Measurements from ENCODE around the gene RMRP.

The RMRP gene

DNA sequence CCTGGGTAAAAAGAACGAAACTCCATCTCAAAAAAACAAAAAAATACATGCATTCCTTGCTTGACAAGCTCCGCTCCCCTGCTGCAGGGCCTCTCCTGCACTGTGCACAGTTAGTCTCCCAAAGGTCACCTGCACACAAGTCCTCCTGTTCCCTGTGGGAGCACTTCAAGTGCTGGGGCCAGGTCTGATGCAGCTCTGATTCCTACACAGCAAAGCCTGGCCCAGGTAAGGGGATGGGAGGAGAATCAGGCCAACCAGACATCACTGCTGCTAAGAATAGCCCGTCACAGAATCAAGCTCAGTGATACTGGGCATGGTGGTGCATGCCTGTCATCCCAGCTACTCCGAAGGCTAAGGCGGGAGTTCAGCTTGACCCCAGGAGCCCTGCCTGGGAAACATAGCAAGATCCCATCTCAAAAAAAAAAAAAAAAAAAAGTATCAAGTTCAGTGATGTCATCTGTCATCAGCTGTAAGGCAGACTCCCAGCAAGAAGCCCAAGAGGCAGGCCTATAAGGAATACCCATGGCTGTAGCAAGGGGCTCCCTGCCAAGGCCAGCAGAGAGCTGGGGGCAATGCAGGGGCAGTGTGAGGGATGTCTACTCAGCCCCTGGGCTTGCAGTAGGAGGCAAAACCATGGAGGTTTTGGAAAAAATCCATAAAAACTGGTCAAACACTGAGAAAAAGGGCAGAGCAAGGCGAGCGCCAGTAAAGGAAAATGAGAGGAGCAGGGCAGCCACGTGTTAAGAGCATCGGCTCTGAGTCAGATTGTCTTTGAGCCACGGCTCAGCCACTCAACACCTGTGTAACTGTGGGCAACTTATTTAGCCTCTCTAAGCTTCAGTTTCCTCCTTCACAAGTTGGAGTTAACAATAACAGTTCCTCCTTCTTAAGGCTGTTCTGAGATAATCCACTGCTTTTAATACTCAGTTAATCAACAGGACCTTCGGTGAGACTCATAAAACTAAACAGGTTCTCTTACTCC is 28.7 kb upstream of the RMRP start:
- DNase-seq, result no peak

DNA sequence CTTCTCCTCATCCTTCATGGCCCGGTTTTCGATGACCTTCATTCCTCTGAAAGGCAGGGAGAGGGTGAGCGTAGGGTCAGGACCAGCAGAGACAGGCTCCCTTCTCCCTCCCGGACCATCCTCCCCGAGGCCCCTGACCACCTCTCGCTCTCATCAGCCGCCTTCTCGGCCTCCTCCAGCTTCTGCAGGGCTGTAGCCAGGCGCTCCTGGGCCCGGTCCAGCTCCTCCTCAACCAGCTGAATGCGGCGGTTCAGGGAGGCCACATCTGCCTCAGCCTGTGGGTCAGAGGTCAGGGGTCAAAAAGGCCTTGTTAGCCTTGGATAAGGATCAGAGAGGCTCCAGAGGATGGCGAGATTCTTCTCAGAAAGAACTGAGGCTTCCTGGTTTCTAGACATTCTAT is 27.7 kb upstream of the RMRP start:
- no peak for DNase-seq

DNA sequence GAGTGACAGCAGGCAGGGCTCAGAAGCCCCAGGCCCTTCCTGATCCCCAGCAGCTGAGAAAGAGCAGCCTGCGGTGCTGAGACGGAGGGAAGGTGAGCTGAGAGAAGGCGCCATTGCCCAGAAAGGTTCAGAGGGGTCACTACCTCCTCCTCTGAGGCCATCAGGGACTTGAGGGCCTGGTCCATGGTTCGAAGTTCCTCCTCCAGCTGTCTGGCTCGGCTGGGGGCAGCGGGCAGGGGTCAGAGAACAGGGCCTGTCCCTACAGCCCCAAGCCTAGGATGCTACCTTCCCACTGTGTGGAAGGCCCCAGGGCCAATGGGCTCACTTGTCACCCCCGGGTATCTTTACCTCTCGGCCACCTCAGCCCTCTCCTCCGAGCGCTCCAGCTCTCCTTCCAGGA is 27.1 kb upstream of the RMRP start:
- DNase-seq, result no peak

DNA sequence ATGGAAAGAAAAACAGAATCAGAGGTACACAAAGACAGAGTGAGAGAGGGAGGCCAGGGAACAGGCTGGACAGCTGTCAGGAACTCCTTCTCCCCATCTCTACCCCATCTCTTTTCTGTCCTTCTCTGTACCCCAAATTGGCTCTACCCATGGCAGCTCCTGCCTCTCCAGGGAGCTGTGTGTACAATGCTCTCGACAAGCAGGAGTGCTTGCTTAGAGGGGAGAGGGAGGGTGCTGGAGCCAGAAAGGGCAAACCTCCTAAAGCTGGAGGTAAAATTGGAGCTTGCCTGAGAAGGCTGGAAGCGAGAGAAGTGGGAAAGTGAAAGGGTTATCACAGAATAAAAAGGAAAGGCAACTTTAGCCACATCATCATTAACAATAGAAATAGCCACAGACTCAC is 25.5 kb upstream of the RMRP start:
- no peak for DNase-seq

DNA sequence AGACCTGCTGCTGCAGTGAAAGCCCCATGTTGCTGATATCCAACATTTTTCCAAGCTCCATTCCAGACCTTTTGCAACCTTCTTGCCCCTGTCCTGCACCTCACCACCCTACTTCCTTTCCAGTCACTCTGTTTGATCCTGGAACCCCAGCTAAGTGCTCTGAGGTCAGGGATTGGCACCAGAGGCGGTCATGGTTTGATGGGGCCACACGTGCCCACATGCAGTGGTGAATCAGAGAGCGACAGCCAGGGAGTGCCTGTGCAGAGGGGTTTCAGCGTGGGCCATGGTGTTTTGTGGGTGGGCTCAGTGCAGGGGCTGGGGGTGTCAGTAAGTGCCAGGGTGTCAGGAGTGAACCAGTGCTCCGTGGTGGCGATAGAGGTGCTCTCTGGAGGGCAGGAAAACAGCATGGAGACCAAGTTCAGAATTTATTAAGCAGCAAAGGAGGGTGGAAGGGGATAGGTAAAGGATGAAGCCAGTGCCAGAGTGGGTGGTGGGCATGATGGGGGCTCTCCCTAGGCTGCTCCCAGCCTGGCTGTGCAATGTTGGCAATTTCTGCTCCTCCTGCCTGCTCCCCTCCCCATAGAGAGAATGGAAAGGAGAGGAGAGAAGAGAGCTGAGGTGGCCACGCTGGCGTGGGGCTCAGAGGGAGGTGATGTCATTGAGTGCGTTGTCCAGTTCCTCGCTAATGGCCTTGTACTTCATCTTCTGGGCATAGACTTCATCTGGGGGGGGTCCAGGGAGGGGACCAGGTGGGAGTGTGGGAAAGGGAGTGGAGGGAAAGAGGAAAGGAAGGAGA is 24.9 kb upstream of the RMRP start:
- no peak for DNase-seq

DNA sequence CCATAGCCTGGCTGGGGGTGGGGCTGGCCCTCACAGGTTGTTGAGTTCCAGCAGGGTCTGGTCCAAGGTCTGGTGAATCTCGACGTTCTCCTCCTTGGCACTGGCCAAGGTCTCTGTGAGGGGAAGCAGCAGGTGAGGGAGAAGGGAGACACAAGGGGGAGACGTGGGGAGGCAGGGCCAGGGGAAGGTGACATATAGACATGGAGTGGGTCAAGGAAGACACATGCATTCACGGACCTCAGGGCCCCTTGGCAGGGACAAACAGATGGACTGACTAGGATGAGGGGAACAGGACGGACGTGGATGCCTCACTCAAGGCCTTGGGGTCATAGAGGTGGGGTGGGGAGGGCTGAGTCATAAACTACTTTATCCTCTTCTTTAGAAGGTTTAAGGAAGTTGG is 24.2 kb upstream of the RMRP start:
- DNase-seq, result no peak

DNA sequence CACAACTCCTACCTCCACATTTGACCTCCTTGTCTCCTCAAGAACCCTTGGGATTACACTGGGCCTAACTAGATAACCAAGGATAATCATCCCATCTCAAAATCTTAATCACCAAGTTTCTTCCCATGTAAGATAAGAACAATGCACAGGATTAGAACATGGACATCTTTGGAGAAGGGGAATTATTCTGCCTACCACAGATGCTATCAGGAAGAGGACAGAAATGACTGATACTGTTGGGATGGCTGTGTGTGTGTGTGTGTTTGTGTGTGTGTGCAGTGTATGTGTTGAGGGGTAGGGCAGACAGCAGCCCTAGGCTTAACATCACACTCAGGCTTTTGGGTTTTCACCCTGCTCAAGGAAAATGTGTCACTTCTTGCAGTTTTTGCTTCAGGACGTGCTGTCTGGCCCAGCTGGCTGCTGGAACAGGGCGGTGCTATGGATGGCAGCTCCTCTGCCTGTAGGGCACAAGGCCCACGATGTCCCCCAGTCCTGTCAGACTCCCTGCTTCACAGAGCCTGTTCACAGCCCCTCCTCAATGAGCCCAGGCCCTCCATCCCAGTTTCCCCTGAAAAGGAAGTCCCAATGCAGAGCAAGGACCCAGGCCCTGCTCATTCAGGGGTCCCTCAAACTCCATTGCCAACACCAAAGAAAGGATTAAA is 23.7 kb upstream of the RMRP start:
- DNase-seq, result no peak

DNA sequence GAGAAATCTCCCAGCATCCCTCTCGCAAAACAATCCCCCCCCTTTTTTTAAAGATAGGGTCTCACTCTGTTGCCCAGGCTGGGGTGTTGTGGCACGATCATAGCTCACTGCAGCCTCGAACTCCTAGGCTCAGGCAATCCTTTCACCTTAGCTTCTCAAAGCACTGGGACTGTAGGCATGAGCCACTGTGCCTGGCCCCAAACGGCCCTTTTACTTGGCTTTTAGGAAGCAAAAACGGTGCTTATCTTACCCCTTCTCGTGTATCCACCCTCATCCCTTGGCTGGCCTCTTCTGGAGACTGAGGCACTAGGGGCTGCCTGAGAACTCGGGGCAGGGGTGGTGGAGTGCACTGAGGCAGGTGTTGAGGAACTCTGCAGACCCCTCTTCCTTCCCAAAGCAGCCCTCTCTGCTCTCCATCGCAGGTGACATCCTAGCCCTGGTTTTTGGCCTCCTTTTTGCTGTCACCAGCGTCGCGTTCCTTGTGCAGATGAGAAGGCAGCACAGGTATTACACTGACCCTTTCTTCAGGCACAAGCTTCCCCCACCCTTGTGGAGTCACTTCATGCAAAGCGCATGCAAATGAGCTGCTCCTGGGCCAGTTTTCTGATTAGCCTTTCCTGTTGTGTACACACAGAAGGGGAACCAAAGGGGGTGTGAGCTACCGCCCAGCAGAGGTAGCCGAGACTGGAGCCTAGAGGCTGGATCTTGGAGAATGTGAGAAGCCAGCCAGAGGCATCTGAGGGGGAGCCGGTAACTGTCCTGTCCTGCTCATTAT is 22.7 kb upstream of the RMRP start:
- no peak for DNase-seq

DNA sequence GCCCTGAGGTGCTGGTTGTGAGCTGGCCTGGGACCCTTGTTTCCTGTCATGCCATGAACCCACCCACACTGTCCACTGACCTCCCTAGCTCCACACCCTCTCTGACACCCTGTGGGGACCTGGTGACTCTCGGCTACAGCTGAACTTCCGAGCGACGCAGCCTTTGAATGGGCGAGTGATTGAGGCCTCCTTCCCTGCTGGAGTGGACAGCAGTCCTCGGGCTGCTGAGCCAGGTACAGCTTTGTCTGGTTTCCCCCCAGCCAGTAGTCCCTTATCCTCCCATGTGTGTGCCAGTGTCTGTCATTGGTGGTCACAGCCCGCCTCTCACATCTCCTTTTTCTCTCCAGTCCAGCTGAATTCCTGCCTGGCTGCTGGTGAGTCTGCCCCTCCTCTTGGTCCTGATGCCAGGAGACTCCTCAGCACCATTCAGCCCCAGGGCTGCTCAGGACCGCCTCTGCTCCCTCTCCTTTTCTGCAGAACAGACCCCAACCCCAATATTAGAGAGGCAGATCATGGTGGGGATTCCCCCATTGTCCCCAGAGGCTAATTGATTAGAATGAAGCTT is 22.0 kb upstream of the RMRP start:
- DNase-seq, result no peak

DNA sequence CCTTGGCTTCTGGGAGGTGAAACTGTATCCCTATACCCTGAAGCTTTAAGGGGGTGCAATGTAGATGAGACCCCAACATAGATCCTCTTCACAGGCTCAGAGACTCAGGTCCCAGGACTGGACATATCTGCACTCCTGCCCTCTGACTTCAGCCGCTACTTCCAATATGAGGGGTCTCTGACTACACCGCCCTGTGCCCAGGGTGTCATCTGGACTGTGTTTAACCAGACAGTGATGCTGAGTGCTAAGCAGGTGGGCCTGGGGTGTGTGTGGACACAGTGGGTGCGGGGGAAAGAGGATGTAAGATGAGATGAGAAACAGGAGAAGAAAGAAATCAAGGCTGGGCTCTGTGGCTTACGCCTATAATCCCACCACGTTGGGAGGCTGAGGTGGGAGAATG is 21.3 kb upstream of the RMRP start:
- DNase-seq, result no peak

DNA sequence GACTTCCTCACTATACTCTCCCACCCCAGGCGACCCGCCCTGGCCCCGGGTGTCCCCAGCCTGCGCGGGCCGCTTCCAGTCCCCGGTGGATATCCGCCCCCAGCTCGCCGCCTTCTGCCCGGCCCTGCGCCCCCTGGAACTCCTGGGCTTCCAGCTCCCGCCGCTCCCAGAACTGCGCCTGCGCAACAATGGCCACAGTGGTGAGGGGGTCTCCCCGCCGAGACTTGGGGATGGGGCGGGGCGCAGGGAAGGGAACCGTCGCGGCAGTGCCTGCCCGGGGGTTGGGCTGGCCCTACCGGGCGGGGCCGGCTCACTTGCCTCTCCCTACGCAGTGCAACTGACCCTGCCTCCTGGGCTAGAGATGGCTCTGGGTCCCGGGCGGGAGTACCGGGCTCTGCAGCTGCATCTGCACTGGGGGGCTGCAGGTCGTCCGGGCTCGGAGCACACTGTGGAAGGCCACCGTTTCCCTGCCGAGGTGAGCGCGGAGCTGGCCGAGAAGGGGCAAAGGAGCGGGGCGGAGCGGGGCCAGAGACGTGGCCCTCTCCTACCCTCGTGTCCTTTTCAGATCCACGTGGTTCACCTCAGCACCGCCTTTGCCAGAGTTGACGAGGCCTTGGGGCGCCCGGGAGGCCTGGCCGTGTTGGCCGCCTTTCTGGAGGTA is 18.0 kb upstream of the RMRP start:
- no peak for DNase-seq

DNA sequence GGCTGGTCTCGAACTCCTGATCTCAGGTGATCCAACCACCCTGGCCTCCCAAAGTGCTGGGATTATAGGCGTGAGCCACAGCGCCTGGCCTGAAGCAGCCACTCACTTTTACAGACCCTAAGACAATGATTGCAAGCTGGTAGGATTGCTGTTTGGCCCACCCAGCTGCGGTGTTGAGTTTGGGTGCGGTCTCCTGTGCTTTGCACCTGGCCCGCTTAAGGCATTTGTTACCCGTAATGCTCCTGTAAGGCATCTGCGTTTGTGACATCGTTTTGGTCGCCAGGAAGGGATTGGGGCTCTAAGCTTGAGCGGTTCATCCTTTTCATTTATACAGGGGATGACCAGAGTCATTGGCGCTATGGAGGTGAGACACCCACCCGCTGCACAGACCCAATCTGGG is 17.4 kb upstream of the RMRP start:
- DNase-seq, result no peak

DNA sequence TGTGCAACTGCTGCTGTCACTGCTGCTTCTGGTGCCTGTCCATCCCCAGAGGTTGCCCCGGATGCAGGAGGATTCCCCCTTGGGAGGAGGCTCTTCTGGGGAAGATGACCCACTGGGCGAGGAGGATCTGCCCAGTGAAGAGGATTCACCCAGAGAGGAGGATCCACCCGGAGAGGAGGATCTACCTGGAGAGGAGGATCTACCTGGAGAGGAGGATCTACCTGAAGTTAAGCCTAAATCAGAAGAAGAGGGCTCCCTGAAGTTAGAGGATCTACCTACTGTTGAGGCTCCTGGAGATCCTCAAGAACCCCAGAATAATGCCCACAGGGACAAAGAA is 16.2 kb upstream of the RMRP start:
- DNase-seq, result no peak

DNA sequence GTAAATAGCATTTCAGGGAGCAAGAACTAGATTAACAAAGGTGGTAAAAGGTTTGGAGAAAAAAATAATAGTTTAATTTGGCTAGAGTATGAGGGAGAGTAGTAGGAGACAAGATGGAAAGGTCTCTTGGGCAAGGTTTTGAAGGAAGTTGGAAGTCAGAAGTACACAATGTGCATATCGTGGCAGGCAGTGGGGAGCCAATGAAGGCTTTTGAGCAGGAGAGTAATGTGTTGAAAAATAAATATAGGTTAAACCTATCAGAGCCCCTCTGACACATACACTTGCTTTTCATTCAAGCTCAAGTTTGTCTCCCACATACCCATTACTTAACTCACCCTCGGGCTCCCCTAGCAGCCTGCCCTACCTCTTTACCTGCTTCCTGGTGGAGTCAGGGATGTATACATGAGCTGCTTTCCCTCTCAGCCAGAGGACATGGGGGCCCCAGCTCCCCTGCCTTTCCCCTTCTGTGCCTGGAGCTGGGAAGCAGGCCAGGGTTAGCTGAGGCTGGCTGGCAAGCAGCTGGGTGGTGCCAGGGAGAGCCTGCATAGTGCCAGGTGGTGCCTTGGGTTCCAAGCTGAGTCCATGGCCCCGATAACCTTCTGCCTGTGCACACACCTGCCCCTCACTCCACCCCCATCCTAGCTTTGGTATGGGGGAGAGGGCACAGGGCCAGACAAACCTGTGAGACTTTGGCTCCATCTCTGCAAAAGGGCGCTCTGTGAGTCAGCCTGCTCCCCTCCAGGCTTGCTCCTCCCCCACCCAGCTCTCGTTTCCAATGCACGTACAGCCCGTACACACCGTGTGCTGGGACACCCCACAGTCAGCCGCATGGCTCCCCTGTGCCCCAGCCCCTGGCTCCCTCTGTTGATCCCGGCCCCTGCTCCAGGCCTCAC is 15.6 kb upstream of the RMRP start, which contains the start of gene CA9:
CA9 (plus strand) TSS at position 797 of the 893 bp plus-strand sequence; CDS start at position 829, 32 bp downstream.
- DNase-seq, result no peak

DNA sequence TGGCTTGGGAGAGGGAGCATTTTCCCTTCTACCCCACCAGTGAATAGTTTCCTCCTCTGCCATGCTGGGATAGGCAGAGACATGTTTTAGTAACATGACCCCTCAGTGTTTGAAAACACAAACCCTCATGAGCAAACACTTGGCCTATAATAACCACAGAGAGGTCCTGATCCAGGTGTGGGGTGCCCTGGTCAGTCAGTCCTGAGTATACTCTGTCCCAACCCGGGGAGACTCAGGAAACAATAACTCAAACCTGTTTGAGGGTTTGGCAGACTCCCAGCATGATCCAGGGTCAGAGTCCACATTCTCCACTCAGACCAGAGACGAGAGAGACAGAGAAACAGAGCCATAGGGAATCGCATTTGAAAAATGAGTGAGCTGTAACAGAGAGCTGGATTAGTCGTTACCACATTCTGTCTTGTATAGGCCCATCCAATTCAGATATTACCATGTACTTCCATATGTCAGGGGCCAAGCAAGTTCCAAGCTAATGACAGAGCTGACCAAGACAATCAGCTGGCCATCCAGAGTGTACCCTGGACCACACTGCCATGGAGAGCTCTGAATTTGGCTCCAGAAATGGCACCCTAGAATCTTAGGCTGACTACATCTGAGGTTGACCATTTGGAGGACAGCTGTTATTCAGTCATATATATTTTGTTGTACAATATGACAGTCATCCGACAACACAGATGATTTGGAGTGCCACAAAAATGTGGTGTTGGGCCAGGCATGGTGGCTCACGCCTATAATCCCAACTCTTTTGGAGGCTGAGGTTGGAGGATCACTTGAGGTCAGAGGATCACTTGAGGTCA is 11.7 kb upstream of the RMRP start:
- no peak for DNase-seq

DNA sequence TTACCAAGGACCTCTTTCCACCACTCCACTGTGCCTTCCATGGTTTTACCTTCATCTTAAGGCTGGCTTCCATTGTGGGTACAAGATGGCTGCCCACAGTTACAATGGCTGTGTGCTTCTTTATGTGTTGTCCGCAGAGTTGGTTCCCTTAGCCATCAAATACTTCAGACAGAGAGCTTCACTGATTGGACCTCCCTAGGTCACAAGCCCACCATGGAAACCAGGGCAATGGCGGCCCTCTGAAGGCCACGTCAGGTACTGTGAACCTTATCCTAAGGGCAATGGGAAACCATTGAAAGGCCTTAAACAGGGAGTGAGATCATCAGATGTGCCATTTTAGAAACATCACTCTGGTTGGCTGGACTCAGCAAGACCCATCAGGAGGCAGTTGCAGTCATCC is 10.1 kb upstream of the RMRP start:
- no peak for DNase-seq

DNA sequence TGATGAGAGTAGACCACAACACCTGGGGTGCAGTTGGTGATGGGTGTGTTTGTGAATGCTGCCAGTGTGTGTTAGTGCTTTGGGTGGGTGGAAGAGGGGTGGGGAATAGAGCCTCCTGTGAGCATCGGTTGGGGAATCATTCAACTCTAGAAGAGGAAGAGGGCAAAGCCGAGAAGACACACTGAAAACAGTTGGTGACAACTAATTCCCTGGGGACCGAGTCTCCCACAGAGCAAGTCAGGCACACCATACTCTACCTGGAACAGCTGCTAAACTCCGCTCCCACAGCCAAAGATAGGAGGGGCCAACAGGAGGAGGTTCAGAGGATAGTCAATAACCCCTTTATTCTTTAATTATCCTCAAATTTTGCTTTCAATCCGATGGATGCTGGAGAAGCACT is 8.7 kb upstream of the RMRP start:
- no peak for DNase-seq

DNA sequence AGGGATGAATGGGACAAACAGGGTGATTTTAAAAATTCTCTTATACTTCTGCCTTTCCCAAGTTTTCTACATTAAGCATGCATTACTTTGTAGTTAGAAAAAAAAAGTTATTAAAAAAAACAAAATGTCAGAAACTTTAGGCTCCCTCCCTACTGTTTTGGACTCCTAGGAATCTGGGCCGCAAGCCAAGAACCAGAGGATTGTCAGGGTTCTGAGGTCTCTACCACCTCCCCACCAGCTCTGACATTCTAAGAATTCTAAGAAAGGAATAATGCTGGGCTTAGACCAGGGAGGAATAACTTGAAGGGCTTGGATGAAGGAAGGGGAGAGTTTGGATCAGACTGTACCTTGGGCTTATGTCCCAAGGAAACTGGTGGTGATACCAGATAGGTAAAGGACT is 8.2 kb upstream of the RMRP start:
- no peak for DNase-seq

DNA sequence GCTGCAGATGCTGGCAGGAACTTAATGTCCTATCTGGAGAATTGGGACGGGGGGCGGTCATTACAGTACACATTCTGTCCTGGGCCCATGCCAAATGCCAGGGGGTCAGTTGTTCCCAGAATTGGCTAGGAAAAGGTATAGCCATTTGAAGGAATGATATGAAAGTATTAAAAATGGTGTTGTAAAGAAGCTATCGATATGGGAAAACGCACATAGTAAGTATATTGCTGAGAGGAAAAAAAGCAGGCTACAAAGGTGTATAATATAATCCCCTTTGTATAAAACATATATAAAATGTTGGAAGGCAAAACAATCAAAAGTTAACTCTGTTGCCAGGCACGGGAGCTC is 7.6 kb upstream of the RMRP start:
- DNase-seq, result no peak

Data from NCI-H2029 (cell line).